Mucosa of rectum (tissue), 2 donors: ENCODE measurements around the gene MYBBP1A.

ENCODE experiments used
- H3K27ac ChIP-seq, 2 donors: one replicate each; pipeline ENCODE4 v1.7.0; 2013; ENCODE audit warnings: inconsistent platforms in 2 of 2, low read depth in 2 of 2, low read length in 2 of 2
- H3K27me3 ChIP-seq, 2 donors: one replicate each; pipeline ENCODE4 v1.7.0; 2013; ENCODE audit warnings: low read length in 2 of 2; ENCODE audit not compliant: control insufficient read depth in 2 of 2, insufficient read depth in 2 of 2
- H3K36me3 ChIP-seq, 2 donors: one replicate each; pipeline ENCODE4 v1.7.0; 2013; ENCODE audit warnings: low read length in 2 of 2; ENCODE audit not compliant: control insufficient read depth in 2 of 2, insufficient read depth in 2 of 2
- H3K4me1 ChIP-seq, 2 donors: one replicate each; pipeline ENCODE4 v1.7.0; 2013; ENCODE audit warnings: low read length in 2 of 2, mild to moderate bottlenecking in 1 of 2; ENCODE audit not compliant: control insufficient read depth in 2 of 2, insufficient read depth in 2 of 2
- H3K4me3 ChIP-seq, 2 donors: one replicate each; pipeline ENCODE4 v1.7.0; 2013; ENCODE audit warnings: low read length in 2 of 2
- H3K9ac ChIP-seq, 2 donors: one replicate each; pipeline ENCODE4 v1.7.0; 2013; ENCODE audit warnings: low read length in 2 of 2, low read depth in 1 of 2, mild to moderate bottlenecking in 1 of 2
- H3K9me3 ChIP-seq, 2 donors: one replicate each; pipeline ENCODE4 v1.7.0; 2013; ENCODE audit warnings: low read length in 2 of 2; ENCODE audit not compliant: control insufficient read depth in 2 of 2
- donor health status: healthy.
- donor health status: Normal muscosa, but diverticular disease.

Gene MYBBP1A

DNA sequence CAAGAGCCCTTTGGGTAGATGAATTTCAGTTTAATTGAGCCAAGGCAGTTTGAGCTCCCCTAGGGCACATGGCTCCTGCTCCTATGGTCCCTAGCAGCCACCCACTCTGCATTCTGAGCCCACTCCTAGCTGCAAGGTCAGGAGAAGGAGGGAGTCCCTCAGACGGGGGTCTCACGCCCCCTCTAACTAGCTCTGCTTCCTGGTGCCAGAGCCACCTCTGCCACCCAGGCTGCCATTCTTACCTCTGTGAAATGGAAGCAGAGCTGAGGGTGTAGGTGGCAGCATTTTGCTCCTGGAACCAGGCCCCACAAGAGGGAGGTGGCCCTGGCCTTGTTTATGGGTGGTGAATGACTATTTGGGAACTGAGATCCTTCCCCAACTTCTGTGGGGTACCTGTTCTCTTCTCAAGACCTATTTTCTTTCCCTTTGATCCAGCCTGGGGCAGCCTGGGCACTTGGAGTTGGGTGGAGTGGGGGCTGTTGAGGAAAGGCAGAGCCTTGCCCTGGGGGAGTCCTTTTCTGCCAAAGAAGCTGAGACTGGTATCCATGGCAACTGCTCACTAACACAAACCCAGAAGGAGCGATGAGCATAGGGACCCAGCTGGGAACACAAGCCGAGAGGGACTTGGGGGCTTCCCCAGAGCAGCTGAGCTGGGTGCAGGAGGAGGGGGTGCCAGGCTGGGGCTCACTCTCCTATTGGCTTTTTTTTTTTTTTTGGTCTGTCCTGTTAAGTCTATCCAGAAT, 51.7 kb downstream of the MYBBP1A start:
- Histone ChIP-seq H3K9ac (no peak overlapping the region), H3K36me3 (no peaks in the 10 kb centered on the region), H3K4me1 (peaks cover 13 to 15% of the 10 kb centered on the region in 2 donors), H3K4me3 (no peak overlapping the region), H3K27ac (no peak overlapping the region), H3K27me3 (peaks cover 9 to 19% of the 10 kb centered on the region in 2 donors), H3K9me3 (no peaks in the 10 kb centered on the region)

DNA sequence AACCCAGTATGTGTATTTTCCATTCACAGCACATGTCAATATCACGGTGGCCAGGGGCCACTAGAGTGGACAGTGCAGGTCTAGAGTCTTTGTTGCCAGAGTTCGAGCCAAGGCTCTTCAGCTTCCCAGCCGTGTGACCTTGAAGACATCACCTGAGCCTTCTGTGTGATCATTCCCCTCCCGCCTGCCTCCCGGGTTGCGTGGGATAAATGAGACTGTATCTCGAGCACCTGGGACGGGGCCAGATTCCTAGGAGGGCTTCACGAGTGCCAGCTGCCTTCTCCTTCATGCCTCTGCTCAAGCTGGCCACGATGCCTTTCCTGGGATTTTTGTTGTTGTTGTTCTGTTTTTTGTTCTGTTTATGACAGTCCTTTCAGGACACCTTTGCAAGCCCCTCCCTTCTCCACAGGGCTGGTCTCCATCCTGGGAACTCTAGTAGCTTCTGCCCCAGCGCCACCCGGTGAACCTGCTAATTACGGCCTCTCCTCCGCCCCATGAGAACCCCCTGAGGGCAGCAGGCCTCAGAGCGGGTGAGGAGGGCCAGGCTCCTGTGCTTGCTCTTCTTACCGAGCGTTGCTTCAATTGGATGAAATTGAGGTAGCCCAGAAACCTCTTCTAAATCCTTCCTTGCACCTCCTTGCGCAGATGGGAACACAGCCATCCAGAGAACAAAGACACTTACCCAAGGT, 52.6 kb downstream of the MYBBP1A start:
- H3K9me3 ChIP-seq: no peaks in the 10 kb centered on the region
- H3K36me3 ChIP-seq: no peaks in the 10 kb centered on the region
- H3K27ac ChIP-seq: no peak overlapping the region
- H3K27me3 ChIP-seq: peaks cover 9 to 19% of the 10 kb centered on the region in 2 donors
- no peak overlapping the region for H3K9ac ChIP-seq
- no peak overlapping the region for H3K4me3 ChIP-seq
- peaks cover 13 to 18% of the 10 kb centered on the region in 2 donors for H3K4me1 ChIP-seq

DNA sequence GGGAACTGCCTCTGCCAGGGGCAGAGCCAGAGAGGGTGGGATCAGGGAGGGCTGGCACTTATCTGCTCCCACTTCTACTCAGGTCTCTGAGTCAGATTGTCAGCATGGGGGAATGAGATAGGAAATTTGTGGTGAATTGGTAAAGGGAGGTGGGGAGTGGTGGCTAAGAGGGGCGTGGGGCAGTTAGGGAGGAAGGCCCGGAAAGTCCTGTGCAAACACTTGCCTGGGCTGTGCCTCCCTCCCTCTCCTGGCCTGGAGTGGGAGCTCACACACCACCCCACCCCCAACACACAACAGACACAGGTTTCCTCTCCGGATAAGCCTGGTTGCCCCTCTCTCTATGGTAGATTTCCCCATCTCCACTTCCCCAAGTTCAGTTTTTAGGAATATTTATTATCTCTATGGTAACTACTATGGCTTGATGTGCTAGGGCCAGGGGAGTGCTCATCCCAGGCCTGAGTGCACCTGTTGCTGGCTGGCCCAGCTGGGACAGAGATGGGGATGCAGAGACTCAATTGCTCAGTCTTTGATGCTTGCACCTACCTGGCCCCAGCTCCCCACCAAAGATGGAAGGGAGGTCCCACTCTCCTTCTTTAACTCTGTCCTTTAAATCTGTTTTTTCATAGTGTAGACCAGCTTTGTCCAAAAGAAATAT, 53.8 kb downstream of the MYBBP1A start:
- Histone ChIP-seq H3K4me3 (no peak overlapping the region), H3K36me3 (no peaks in the 10 kb centered on the region), H3K27me3 (peaks cover 9 to 19% of the 10 kb centered on the region in 2 donors), H3K9ac (no peak overlapping the region), H3K4me1 (peaks cover 13 to 18% of the 10 kb centered on the region in 2 donors), H3K27ac (no peak overlapping the region), H3K9me3 (no peaks in the 10 kb centered on the region)

DNA sequence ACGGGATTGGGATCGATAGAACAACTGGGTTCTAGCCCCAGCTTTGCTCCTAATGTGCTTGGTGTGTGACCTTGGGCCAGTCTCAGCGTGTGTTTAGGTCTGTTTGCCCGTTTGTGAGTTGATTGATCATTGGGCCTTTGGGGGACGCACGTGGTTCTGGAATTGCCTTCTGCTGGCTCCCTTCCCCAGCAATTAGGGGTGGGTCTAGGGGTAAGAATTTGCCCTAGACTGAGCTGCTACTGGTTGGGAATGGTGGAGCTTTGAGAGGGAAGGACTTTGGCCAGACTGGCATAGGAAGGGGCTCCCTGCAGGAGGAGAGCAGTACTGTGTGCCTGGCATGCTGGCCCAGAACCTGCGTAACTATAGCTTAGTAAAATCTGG, 55.0 kb downstream of the MYBBP1A start:
- H3K27ac ChIP-seq: no peak overlapping the region
- H3K9me3 ChIP-seq: no peaks in the 10 kb centered on the region
- no peaks in the 10 kb centered on the region for H3K36me3 ChIP-seq
- no peak overlapping the region for H3K9ac ChIP-seq
- H3K4me3 ChIP-seq: peak overlapping the region; percentile 62 to 66
- peaks cover 11 to 18% of the 10 kb centered on the region in 2 donors for H3K4me1 ChIP-seq
- peaks cover 9 to 19% of the 10 kb centered on the region in 2 donors for H3K27me3 ChIP-seq

DNA sequence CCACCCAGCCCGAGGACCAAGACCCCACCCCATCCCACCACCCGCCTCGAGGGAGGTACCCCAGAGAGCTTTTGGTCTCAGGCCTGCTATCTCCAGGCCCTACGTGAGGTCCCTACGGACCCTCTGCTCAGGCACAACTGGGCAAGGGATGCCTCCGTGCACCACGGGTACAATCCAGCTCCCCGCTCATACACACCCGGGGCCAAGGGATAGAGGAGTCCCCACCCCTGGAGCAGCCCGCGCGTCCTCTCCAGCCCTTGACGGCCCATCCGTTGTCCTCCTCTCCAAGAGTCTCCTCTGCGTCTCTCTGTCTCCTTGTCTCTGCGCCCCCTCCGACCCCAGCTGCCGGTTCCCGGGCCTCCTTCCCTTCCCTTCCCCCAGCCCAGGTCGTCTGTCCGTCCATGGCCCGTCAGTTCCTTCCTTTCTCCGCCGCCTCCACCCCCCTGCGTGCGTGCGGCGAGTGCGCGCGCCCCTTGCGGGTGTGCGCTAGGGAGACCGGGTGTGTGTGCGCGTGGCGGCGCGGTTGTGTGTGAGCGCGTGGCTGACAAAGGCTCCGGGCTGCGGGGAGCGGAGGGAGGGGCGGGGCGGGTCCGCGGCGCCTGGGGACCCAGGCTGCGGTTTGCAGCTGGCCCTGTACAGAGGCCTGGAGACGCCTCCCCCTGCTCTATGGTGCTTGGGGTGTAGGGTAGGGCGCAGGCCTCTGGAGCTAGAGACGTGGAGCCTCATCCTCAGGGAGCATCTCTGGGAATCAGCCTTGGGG, 55.6 kb downstream of the MYBBP1A start:
- Histone ChIP-seq H3K36me3 (no peaks in the 10 kb centered on the region), H3K27me3 (peaks cover 9 to 19% of the 10 kb centered on the region in 2 donors), H3K27ac (peak overlapping the region in 1 of 2 donors; percentile 38), H3K9ac (peak overlapping the region in 1 of 2 donors; percentile 12), H3K4me3 (peak overlapping the region; percentile 63 to 66), H3K9me3 (no peaks in the 10 kb centered on the region), H3K4me1 (peaks cover 11 to 18% of the 10 kb centered on the region in 2 donors)

DNA sequence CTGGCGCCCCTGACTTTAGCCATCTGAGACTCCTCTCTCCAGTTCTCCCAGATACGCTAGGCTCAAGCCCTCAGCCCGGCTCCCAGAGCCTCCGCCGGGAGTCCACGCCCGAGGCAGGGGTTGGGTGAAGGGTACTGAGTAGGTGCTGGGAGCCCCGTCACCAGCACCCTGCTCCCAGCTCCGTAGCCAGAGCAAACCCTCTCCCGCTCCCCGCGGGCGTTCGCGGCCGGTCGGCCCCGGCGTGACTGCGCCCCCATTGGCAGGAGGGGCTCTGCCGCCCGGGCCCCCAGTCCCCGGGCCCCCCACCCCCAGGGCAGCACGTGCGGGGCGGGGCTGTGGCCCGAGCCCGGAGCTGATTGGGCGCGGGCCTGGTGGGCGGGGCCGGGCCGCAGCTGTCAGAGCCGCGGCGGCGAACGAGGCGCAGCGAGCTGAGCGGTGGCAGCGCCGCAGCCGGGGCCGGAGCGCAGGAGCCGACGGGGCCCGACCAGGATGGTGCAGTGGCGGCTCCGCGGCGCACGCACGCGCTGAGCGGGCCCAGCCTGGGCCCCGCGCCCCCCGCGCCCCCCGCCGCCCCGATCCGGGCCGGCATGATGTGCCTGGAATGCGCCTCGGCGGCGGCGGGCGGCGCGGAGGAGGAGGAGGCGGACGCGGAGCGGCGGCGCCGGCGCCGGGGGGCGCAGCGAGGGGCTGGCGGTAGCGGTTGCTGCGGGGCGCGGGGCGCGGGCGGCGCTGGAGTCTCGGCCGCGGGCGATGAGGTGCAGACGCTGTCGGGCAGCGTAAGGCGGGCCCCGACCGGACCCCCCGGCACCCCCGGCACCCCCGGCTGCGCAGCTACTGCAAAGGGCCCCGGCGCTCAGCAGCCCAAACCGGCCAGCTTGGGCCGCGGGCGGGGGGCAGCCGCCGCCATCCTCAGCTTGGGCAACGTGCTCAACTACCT, 56.5 kb downstream of the MYBBP1A start, which contains the start of gene SPNS2:
Gene SPNS2 (plus strand): TSS at position 421 of the 937 bp plus-strand sequence. CDS start 167 bp downstream, at position 588.
- H3K4me1 ChIP-seq: peaks cover 11 to 18% of the 10 kb centered on the region in 2 donors
- H3K36me3 ChIP-seq: no peaks in the 10 kb centered on the region
- no peaks in the 10 kb centered on the region for H3K9me3 ChIP-seq
- peak within 1 kb of the TSS; percentile 63 to 66 for H3K4me3 ChIP-seq
- peak within 1 kb of the TSS in 1 of 2 donors; percentile 12 for H3K9ac ChIP-seq
- peaks cover 9 to 19% of the 10 kb centered on the region in 2 donors for H3K27me3 ChIP-seq
- peak within 1 kb of the TSS in 1 of 2 donors; percentile 38 for H3K27ac ChIP-seq

DNA sequence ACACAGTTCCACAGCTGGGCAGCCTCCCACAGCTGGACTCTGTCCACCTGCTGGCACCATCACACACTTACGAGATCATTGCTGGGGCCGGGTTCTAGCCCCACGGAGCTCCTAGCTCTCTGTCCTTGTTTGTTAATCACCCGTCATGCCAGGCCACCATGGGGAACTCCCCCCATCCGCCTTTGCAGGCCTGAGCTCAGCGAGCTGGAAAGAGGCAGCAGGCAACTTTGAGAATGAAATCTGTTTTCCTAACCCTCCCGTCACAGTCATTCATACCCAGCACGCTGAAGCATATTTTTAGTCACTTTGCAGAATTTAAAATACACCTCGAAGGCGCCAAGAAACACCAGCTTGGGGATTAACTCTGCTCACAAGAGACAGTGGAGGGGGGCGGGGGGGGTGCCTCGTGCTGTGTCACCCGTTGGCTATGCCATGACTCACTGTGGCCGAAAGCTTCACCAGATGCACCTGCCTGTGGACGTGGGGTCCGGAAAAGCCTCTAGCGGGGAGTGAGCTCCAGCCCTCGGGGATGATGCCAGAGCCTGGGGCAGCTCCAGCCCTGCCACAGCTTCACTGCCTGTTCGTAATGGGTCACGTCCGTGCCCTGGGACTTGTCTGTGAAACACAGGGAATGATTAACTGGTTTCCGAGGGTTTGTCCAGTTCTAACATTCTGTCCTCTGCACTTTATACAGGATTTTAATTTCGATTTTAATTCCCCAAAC, 57.9 kb downstream of the MYBBP1A start:
- Histone ChIP-seq H3K27ac (no peak overlapping the region), H3K27me3 (peaks cover 9 to 16% of the 10 kb centered on the region in 2 donors), H3K36me3 (no peaks in the 10 kb centered on the region), H3K4me3 (no peak overlapping the region), H3K9ac (no peak overlapping the region), H3K9me3 (no peaks in the 10 kb centered on the region), H3K4me1 (peaks cover 20 to 32% of the 10 kb centered on the region in 2 donors)

DNA sequence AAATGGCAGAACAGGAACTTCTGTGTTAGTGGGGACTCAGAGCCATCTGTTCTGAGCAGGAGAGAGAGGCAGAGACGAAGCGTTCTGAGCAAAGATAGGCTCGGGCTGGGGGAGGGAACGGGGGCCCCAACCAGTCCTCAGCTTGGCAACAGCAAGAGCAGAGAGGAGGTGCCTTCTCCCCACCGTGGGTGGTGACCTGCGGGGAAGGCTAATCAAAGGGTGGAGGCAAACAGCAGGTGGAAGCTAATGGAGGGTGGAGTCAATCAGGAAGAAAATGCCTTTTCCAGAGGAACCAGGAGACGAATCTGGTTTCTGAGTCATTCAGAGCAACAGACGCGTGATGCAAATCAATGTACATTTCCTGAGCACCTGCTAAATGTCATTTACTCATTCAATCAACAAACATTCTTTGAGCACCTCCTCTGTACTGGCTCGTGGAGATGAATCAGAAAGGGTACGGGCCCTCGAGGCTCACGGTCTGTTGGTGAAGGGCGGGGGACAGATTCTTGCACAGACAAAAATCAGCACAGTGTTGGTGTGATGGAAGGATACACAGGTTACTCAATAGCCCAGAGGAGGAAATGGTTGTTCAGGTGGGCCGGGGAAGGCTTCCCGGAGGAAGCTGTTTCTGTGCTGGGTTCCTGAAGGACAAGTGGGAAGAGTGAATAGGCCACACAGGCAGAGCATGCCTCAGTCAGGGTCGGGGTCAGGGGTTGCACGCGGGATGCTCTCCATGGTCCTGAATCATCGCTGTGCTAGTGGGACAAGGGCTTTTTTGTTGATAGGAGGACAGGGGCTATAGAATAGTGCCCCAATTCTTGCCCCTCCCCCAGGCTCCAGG, 62.2 kb downstream of the MYBBP1A start:
- H3K4me3 ChIP-seq: no peak overlapping the region
- H3K27ac ChIP-seq: peak overlapping the region; percentile 61 to 64
- no peaks in the 10 kb centered on the region for H3K36me3 ChIP-seq
- H3K9me3 ChIP-seq: no peaks in the 10 kb centered on the region
- H3K27me3 ChIP-seq: no peaks in the 10 kb centered on the region
- peaks cover 8 to 13% of the 10 kb centered on the region in 2 donors for H3K4me1 ChIP-seq
- H3K9ac ChIP-seq: peak overlapping the region; percentile 13 to 32
